Sigmoid colon (tissue), 4 donors: Measurements from ENCODE around the gene TSHB.

ENCODE experiments used
- CTCF ChIP-seq, 4 experiments: fragments of 450-650 bp in 3 of 4; fragments of 200-600 bp in 1 of 4; IDR thresholded peaks; one replicate each; pipeline ENCODE4 v1.5.1; 2016 to 2019; ENCODE audit warnings: antibody characterized with exemption in 4 of 4, mild to moderate bottlenecking in 3 of 4, moderate library complexity in 2 of 4
- EP300 ChIP-seq, 4 donors: sonication (generic); formaldehyde crosslinking; IDR thresholded peaks; one replicate each; pipeline ENCODE4 v1.6.1; 2017; ENCODE audit warnings: antibody characterized with exemption in 4 of 4
- POLR2AphosphoS5 ChIP-seq, 4 donors: sonication (generic); formaldehyde crosslinking; IDR thresholded peaks; one replicate each; pipeline ENCODE4 v1.6.1; 2017; ENCODE audit warnings: antibody characterized with exemption in 4 of 4

- TF ChIP-seq CTCF (IDR thresholded peaks at IDR 0.05), result no peak
- no peak for TF ChIP-seq POLR2AphosphoS5 (IDR thresholded peaks at IDR 0.05)
- no peak for TF ChIP-seq EP300 (IDR thresholded peaks at IDR 0.05)
Measured at GRCh38 chr1:115073298-115074087, 43.9 kb downstream of the TSHB start.
